GM10847 (cell line): ENCODE measurements around the gene C9.

ENCODE experiments used
- POLR2A ChIP-seq: IDR thresholded peaks from 2 replicates; pipeline ENCODE4 v1.6.1; 2011; ENCODE audit not compliant: insufficient read length; ENCODE audit errors: extremely low read depth

Gene C9

GRCh38 chr5:39381376-39381775 is 17.1 kb upstream of the C9 start:
- TF ChIP-seq POLR2A: no peak

GRCh38 chr5:39379693-39380092 is 15.4 kb upstream of the C9 start:
- no peak for TF ChIP-seq POLR2A

GRCh38 chr5:39377613-39378012 is 13.3 kb upstream of the C9 start:
- no peak for TF ChIP-seq POLR2A

GRCh38 chr5:39376293-39376714 is 12.0 kb upstream of the C9 start:
- no peak for TF ChIP-seq POLR2A

- TF ChIP-seq POLR2A: no peak
These were observed 9.5 kb upstream of the C9 start for GRCh38 chr5:39373791-39374190.

- no peak for TF ChIP-seq POLR2A
These were observed 7.0 kb upstream of the C9 start for GRCh38 chr5:39371367-39371635.

- TF ChIP-seq POLR2A: no peak
These were observed 6.5 kb upstream of the C9 start for GRCh38 chr5:39370555-39371366.

GRCh38 chr5:39369123-39369815 is 5.0 kb upstream of the C9 start:
- no peak for TF ChIP-seq POLR2A

- no peak for TF ChIP-seq POLR2A
These were observed 3.8 kb upstream of the C9 start for GRCh38 chr5:39368116-39368515.

GRCh38 chr5:39367711-39368110 is 3.4 kb upstream of the C9 start:
- no peak for TF ChIP-seq POLR2A

GRCh38 chr5:39363217-39363616 is 1.1 kb downstream of the C9 start:
- no peak for TF ChIP-seq POLR2A

- TF ChIP-seq POLR2A: no peak
These were observed 1.6 kb downstream of the C9 start for GRCh38 chr5:39362646-39363045.

- TF ChIP-seq POLR2A: no peak
These were observed 3.0 kb downstream of the C9 start for GRCh38 chr5:39361306-39361705.

GRCh38 chr5:39360471-39361111 is 3.7 kb downstream of the C9 start:
- no peak for TF ChIP-seq POLR2A

- no peak for TF ChIP-seq POLR2A
These were observed 8.0 kb downstream of the C9 start for GRCh38 chr5:39356263-39356662.

GRCh38 chr5:39355324-39355723 is 9.0 kb downstream of the C9 start:
- no peak for TF ChIP-seq POLR2A
